GM19351 (cell line): ENCODE results near the gene DDX4.
"Not testable (repeated sequence)": the region's sequence is repeated elsewhere in the genome, so short reads cannot be mapped to it uniquely, and the experiment has no call there.

Experiments
- ATAC-seq: cut with Tn5 transposase; IDR thresholded peaks from one replicate; pipeline ENCODE4 v1.9.1; 2021; ENCODE audit warnings: mild to moderate bottlenecking, moderate library complexity; ENCODE audit not compliant: unreplicated experiment

Gene DDX4

DNA sequence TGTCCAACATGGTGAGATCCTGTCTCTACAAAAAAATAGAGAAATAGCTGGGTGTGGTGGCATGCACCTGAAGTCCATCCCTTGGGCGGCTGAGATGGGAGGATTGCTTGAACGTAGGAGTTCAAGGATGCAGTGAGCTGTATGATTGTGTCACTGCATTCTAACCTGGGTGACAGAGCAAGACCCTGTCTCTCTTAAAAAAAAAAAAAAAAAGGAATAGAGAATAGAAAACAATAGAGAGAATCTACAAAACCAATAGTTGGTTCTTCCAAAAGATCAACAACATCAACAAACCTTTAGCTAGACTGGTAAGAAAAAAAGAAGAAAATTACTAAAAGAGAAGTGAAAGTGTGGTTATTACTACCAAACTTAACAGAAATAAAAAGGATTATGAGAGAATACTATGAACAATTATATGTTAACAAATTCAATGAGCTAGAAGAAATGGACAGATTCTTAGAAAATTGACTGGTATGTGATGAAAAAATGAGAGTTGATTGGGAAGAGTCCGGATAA, 17.6 kb upstream of the DDX4 start:
- ATAC-seq = no peak

DNA sequence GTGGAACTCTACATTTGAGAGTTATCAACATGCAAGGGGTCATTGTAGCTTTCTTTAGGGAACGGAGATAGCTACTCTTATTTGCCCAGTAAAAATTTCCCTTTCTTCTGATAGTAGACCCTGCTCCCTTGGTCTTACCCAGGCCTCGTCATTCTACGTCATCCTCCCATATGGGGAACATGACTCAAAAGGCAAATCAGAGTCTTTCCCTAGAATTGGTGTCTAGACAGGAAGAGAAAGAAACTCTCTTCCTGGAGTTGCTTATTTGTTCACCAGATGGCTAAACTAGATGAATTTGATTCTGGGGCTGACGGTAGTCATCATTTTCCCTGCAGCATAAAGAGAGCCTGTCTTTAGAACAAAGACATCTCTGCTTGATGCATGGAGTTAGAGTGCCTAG, 13.6 kb upstream of the DDX4 start:
- no peak for ATAC-seq

DNA sequence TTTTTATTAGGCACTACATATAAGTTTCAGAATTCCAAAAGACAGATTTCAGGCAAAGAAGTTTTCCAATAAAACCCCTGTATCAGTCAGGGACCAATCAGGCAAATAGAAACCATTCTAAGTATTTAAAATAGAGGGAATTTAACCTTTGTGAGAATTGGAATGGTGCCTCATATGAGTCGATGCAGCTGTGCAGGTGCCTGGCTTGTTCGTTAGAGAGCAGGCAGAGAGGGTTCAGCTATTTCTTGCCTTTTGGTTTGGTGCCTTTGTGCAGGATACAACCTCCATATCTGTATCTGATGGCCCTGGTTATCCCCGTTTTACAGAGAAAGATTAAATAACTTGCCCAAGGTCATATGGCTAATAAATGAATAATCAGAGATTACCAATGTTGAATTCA, 6.0 kb upstream of the DDX4 start:
- no peak for ATAC-seq

DNA sequence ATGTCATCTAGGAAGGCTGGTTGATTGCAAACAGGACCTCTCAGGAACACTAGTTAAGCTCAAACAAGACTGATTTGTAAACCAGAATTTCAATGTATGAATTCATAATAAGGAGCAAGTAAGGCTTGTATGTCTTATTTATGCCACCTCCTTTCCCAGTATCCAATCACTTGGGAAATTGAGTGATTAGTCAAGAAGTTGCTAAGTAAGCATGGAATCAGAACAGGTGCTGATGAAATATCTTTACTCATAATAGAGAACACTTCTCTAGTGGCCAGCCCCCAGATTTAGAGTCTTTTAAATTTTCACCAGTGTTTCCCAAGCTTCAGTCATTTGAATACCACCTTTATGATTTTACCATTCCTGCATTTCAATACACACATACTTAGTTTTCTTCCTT, 5.3 kb upstream of the DDX4 start:
- no peak for ATAC-seq

DNA sequence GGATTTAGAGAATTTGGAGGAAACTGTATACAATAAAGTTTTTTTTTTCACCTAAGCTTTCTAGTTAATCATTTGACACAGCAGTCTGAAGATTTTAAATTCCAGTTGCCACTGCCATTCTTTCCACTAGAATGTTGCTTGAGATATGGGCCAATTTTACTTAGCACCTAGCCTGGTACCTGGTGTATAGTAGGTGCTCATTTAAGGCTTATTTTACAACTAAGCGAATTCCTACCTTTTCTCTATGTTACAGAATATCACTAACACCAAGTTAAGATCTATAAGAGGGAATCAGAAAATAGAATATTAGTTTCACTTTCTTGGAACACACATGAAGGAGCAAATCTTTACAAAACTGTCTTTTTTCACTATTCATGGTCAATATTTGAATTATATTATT, 3.2 kb upstream of the DDX4 start:
- no peak for ATAC-seq

DNA sequence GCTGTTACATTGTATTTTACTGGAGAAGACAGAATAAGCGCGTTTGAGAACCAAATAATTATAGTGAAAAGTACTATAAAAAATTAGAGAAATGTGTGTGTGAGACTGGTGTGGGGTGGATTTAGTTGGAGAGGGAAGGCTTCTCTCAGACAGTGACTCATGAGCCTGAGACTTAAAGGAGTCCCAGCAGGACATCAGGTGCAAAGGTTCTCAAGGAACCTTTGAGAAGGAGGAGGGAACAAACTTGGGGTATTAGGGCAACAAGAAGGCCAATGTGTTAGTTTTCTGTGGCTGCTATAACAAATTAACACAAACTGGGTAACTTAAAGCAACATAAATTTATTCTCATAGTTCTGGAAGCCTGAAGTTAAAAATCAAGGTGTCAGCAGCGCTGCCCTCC, 4.9 kb downstream of the DDX4 start:
- no peak for ATAC-seq

DNA sequence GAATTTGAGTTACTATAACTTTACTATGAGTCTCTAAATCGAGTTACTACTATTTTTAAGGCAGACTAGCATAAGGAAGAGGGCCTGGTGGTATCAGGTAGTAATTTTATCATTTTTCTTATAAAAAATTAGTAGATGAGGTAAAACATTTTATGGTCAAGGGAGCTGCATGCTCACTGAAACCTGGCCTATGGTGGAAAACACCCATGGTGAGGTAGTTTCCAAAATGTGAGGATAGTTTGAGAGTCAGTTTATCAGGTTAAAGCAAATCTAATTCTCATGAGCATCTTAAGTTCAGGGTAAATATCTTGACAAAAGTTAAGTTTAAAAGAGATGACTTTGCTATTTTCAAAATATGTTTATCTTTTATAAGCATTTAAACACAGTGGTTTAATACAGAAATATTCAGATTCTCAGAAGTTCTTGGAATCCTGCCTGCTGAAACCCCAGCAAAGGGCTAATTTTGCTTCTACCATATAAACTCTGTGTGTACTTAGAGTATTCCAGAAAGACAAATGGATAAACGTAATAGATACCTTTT, 10.0 kb downstream of the DDX4 start:
- no peak for ATAC-seq

DNA sequence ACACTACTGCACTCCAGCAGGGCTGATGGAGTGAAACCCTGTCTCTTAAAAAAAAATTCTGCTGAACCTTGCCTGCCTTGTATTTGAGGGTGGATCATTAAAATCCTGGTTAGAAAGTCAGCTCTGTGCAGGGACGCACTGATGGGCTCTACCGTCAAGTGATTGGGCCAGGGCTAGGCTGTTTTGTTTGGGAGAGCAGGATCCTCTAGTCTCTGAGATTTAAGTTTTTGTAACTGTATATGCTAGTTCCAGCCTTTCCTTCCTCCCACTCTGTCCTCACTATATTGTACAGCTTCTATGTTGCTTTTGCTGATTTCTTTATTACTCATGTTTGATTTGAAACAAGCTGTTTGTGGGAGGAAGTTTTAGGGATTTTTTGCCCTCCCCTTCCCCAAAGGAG, 11.5 kb downstream of the DDX4 start:
- no peak for ATAC-seq

DNA sequence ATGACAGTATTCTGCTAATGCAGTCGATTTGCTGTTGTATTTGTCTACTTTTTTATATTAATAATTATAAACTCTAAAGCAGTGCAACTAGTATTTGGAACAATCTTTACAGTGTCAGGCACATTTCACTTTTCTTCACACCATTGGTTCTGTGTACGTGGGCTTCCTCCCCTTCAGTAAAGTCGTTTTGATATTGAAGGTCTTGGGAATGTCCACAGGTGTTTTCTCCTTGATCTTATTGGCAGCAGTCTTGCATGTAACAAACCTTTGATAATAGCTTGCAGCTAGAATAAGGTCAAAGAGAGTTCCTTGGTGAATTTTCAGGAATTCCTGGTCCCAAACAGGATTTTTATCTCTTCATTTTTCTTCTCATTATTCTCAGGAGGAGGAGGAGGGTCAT, 12.2 kb downstream of the DDX4 start:
- no peak for ATAC-seq

DNA sequence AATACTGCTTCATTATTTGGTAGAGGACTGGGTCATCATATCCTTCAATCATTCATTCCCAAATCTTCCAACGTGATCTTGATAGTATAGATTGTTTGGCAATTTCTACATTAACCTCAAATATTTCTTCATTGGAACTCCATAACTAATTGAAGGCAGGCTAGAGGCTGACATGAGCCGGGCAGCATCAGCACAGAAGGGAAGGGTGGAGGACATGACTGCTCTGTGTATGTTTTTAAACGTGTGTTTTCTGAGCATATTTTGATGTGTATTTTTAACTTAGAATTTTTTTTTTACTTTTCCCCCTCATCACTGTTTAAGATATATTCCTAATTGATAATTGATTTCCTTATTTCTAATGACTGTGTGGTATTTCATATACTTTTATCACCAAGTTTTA, 12.6 kb downstream of the DDX4 start:
- ATAC-seq = no peak

DNA sequence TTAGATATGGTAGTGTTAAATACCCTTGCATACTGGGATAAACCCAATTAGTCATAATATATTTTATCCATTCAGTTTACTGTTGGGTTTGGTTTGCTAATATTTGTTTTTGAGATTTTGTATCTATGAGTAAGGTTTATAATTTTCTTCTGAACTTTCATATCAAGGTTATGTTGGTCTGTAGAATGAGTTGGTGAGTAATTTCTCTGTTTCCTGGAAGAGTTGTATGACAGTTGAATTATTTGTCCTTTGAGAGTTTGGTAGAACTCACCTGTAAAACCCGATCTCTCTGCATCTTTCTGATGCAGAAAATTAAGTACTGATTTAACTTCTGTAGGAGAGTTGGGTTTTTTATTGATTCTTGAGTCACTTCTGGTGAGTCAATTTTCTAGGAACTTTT, 20.4 kb downstream of the DDX4 start:
- ATAC-seq = no peak

DNA sequence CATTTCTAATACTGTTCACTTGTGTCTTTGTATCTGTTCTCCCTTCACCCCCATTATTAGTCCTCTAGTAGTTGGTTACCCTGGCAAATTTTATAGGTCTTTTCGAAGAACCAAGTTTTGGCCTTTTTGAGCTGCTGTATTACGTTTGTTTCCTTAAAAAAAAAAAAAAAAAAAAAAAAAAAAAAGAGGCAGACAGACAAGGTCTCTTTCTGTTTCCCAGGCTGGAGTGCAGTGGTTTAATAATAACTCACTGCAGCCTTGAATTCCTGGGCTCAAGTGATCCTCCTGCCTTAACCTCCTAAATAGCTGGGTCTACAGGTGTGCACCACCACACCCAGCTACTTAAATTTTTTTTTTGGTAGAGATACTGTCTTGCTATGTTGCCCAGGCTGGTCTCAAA, 20.9 kb downstream of the DDX4 start:
- no peak for ATAC-seq

DNA sequence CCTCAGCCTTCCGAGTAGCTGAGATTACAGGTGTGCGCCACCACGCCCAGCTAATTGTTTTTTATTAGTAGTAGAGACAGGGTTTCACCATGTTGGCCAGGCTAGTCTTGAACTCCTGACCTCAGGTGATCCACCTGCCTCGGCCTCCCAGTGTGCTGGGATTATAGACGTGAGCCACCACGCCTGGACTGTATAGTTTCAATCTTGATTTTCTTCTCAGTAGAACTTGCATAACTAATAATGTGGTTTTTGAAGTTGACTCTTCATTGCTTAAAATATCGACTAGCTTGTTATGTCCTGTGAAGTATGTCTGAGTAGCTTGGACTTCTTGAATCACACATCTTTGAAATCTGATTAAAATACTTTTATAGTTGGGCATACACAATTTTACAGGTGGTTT, 23.9 kb downstream of the DDX4 start:
- not testable (repeated sequence) for ATAC-seq

DNA sequence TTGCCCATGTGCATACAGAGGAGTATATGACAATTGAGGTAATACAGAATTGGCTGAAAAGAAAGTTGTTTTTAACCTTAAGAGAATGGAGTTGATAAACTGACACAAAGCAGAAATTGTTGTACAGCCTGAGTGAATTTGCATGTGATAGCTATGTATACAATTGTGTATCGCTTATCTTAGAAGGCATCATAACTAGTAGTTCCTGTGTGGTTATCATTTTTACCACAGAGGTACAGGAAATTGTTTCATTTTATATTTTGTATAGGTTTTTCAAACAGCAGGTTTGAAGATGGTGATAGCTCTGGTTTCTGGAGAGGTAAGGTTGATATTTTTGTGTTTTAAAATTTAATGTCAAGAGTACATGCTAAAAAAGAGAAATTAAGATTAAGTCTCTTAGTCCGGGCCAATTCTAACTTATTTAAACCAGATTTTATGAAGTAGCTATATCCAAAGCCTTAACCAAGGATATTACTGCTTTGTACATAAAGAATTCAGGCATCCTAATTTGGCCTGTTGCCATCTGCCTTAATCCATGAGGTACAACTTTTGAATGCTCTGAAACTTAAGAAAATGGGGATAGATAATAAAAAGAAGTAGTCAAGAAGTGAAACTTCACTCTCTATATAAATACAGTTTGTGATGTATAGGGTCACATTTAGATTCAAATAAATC, 26.0 kb downstream of the DDX4 start:
- ATAC-seq = peak; percentile 61

DNA sequence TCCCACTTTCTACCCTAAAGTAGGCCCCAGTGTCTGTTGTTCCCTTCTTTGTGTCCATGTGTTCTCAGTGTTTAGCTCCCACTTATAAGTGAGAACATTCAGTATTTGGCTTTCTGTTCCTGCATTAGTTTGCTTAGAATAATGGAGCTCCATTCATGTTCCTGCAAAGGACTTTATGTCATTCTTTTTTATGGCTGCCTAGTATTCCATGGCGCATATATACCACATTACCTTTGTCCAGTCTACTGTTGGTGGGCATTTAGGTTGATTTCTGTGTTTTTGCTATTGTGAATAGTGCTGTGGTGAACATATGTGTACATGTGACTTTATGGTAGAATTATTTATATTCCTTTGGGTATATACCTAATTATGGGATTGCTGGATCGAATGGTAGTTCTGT, 30.4 kb downstream of the DDX4 start:
- ATAC-seq = no peak

DNA sequence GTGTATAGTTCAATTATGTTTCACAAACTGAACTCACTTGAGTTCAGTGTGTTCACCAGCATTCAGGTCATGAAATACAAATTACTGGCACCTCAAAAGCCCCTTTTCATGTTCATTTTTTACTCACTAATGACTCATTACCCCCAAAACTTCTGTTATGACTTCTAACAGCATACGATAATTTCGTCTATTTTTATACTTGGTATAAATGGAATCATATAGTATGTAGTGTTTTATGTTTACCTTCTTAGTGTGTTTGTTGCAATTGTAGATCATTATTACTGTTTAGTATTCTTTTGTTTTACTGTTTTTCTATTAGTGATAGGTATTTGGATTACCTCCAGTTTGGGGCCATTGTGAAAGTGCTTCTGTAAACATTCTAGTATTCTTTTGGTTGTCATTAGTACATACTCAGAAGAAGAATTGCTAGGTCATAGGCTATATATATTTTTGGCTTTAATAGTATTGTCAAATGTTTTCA, 33.4 kb downstream of the DDX4 start:
- ATAC-seq = peak; percentile 86

DNA sequence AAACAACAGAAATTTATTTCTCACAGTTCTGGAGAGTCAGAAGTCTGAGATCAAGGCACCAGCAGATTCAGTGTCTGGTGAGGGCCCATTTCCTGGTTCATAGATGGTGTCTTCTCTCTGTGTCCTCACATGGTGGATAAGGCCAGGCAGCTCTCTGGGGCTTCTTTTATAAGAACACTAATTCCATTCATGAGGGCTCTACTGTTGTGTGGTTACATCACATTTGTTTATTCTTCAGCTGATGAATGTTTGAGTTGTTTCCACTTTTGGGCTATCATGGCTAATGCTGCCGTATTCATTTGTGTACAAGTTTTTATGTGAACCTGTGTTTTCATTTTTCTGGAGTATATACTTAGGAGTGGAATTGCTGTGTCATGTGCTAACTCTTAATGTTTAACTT, 35.2 kb downstream of the DDX4 start:
- no peak for ATAC-seq

DNA sequence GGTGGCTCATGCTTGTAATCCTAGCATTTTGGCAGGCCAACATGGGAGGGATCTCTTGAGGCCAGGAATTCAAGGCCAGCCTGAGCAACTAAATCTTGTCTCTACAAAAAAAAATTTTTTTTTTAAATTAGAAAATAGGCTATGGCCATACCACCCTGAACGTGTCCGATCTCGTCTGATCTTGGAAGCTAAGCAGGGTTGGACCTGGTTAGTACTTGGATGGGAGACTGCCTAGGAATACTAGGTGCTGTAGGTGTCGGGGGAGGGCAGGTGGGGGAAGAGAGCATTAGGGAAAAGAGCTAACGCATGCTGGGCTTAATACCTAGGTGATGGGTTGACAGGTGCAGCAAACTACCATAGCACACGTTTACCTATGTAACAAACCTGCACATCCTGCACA, 39.5 kb downstream of the DDX4 start:
- ATAC-seq = no peak

DNA sequence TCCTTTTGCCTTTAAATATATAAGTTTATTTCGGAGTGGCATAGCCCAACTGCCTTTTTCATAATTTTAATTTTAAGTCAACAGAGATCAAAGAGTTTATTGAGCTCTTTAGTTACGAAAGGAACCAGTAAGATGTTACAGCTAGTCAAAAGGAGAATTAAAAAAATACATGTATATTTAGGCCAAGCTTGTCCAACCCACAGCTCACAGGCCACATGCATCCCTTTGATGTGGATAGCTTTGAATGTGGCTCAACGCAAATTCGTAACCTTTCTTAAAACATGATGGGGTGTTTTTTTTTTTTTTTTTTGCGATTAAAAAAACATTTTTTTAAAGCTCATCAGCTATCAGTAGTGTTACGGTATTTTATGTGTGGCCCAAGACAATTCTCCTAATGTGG, 63.1 kb downstream of the DDX4 start:
- no peak for ATAC-seq

DNA sequence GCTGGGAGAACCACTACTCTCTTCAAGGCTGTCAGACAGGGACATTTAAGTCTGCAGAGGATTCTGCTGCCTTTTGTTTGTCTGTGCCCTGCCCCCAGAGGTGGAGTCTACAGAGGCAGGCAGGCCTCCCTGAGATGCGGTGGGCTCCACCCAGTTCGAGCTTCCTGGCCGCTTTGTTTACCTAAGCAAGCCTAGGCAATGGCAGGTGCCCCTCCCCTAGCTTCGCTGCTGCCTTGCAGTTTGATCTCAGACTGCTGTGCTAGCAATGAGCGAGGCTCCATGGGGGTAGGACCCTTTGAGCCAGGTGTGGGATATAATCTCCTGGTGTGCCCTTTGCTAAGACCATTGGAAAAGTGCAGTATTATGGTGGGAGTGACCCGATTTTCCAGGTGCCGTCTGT, 71.0 kb downstream of the DDX4 start:
- not testable (repeated sequence) for ATAC-seq

DNA sequence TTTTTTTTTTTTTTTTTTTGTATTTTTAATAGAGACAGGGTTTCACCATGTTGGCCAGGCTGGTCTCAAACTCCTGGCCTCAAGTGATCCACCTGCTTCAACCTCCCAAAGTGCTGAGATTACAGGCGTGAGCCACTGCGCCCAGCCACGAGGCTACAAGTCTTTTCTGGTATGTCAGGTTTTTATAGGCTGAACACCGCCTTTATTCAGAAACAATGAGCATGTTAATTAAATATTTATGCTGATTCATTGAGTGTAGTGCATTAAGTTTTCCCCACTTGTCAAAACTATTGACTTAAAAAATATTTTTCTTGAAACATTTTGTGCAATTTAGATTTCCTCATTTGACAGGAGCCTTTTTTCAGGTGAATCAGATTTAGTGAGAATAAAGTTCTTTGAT, 78.1 kb downstream of the DDX4 start:
- not testable (repeated sequence) for ATAC-seq

DNA sequence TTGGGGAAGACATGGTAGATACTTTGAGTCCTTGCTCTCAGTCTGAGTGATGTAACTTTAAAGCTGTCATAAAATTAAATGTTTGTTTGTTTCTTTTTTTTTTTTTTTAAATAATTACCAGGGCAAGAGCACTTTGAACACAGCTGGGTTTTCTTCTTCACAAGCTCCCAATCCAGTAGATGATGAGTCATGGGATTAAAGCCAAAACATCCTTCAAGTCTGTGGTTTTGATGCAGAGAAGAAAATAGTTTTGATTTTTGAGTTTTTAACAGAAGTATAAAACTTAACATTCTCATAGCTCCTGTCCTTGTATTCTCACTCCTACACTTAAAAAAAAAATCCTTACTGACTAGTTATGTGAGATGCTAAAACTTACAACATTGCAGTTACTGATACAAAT, 78.5 kb downstream of the DDX4 start:
- no peak for ATAC-seq

DNA sequence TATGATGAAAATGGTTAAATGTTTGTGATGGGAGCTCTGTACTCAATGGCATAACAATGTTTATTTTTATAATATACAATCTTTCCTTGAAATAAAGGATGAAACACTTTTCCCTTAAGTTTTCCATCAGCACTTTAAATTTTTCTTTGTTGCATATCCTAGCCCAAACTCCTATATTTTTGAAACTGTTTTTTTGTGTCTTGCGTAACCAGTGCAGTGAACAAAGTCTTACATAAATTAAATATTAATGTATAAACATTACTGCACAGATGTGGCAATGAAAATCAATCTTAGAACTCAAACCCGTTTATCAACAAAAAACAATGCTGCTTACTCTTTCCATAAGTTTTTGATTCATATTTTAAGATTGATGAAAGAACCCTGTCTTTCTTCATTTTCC, 79.2 kb downstream of the DDX4 start:
- no peak for ATAC-seq
